HG02588 (cell line): ENCODE measurements around the gene CLEC9A.
"Not testable (repeated sequence)": the region's sequence is repeated elsewhere in the genome, so short reads cannot be mapped to it uniquely, and the experiment has no call there.

Experiments
- ATAC-seq: cut with Tn5 transposase; IDR thresholded peaks from one replicate; pipeline ENCODE4 v1.9.1; 2021; ENCODE audit warnings: mild to moderate bottlenecking, moderate library complexity; ENCODE audit not compliant: unreplicated experiment

Gene CLEC9A

DNA sequence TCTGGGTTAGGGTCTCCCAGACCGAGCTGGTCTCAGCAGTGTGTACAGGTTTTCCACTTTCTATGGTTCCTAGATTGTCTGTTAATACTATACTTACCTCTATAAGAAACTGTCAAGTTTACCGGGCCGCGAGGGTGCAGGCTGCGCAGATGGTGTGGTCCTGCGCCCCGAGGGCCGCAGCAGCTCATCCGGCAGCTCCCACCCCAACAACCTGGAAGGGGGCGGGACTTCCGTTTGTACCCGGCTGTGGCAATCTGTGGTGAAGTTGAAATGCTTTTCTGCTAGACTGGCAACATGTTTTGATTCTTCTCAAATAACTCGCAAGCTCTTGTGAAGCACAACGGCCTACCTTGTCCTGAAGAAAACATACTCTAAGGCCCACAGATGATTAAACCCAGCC is at the start of gene CLEC9A:
Gene CLEC9A (plus strand): TSS at position 237 of the 400 bp plus-strand sequence. CDS start 22,006 bp downstream, outside the sequence.
- ATAC-seq, result no peak

DNA sequence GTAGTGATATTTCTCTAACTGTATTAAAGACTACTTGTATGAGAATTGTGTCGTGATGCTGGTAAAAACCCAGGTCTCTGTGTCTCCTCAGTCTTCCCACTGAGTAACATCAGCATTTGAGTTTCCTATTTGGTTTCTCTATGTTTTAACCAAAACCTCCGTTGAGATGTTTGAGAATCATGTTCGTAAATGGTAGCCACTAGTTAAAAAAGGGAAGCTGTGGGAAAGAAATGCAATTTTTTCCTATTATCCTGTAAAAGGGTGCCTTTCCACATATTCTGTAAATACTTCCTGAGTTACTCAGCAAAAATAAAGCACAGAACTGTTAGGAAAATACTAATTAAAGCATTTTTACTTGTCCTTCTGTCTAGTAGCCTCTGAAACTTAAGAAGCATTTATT is 38.6 kb upstream of the CLEC9A start:
- no peak for ATAC-seq

DNA sequence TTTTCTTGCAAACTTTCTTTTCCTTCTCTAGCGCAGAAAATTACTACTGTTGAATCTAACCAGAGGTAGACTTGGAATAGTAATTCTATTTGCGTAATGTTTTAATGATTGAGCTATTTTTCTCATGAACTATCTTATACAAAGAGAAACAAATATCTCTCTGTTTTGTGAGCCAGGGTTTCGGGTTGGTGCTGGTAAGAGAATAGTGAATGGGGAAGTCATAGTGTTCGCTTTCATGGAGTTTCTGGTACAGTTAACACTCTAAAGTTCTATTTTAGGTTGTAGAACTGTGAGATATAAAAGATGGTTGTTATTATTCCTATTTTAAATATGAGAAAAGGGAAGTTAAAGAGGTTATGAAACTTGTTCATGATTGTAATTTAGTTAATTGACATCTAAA is 38.2 kb upstream of the CLEC9A start:
- no peak for ATAC-seq

DNA sequence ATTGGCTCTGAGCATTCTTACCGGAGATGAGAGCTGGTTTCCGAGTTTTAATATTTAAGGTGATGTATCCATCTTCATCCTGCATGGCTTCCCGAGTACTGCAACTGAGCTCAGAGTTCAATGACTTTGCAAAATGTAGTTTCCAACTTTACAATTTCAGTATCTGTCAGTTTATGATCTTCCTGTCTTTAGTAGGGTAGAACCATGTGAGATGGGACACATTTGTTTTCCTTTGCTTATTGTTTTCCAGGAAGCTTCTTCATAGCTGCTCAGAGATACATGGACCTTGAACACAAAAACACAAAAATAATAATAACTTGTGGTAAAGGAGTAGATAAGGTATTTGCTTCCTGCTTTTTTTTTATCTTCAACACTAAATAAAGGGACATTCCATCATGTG is 31.5 kb upstream of the CLEC9A start, which contains the start of gene CLEC1B:
Gene CLEC1B (minus strand): TSS at position 106 of the 400 bp plus-strand sequence. CDS start 21 bp downstream, at position 85.
- no peak for ATAC-seq

DNA sequence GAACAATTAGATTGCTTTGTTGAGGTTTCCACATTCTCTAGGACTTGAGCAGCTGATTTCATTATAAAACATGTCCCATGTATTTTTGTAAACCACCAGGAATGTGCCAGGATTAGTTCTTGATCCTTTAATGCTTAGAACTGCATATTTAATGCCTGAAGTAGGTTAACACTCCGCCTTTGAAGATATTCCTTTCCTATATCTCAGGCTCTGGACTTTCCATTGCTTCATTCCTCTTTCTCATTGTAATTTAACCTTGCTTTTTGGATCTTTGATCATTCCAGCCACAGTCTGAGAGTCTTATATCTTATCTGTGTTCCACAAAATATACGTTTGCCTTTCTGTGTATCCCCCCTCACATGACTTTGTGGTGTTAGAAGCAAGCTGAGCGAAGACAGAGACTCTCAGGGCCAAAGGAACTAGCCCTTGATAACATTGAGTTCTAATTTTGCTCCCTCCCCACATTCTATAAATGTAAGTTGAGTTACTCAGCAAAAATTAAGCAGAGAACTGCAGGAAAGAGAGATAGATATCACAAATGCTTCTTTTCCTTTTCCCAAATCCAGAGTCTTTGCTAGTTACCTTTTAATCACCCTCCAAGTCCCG is 29.2 kb upstream of the CLEC9A start:
- no peak for ATAC-seq

DNA sequence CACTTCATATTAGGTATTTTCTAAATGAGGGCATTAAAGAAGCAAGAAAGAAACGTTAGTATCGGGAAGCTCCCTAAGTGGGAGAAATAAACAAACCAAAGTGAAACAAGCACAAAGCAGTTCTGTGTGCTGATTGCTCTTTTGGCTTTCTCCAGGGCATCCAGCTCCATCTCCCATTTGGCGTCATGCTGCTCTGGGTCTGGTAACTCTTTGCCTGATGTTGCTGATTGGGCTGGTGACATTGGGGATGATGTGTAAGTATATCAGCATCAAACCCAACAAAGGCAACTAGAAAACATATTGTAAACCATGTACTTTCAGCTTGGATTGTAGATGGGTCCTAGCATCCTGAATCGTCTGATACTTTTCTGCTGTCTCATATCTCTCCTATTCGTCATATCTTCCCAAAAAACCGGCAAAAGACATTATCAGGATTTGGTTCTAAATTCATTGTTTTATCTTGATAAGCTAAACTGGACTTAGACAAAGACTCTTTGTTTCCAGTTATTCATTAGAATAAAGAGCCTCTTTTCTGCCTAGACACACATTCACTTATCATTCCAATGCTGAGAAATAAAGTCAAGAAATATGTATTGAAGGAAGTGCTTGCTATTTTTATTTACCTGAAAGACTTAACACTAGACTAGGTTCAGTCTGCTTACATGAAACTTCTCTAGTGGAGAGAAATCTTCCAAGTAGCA is 17.7 kb upstream of the CLEC9A start:
- no peak for ATAC-seq

DNA sequence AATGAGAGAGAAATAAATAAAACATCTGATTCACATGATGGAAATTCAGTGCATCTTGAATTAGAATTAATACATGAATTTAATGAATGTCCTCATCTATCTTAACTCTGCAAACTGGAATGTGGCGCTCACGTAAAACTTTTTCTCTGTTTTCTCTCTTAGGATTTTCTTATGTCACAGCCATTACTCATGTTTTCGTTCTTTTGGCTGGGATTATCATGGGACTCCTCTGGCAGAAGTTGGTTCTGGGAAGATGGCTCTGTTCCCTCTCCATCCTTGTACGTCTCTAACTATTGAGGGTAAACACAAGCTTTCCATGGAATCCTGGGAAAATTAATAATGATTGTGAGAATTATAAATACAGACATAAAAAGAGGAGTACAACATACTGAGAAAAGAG is 15.0 kb upstream of the CLEC9A start:
- no peak for ATAC-seq

DNA sequence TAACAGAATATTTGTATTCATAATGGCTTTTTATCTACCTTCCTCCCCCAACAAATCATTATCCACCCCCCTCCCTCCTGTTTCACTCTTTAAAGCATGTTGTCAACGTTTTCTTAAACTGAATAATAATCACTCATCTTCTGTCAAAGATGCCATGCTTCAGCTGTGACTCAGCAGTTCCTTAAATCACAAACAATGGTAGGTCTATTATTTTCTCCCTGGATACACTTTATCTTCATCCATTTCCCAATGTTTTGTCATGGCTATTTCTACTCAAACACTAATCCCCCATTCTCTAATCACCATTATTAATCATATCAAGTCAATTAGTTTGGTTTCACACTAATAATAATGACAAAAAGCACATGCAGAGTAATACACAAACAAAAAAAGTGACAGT is 13.6 kb upstream of the CLEC9A start:
- no peak for ATAC-seq

DNA sequence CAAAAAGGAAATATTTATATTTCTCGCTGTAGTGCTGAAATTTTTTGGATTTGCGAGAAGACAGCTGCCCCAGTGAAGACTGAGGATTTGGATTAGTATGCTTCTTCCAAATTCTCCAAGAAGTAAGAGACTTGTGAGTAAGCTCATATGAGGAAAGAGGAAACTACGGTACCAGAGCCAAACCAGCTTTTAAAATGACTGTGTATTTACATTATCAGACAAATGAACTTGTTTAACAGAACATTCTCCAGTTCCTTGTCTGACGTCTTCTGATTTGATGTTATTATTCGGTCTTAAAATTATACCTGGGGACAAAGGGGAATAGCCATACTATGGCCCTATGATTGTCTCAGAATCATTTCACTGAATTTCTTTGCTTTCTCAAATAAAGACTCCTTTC is 12.1 kb upstream of the CLEC9A start:
- ATAC-seq, result no peak

DNA sequence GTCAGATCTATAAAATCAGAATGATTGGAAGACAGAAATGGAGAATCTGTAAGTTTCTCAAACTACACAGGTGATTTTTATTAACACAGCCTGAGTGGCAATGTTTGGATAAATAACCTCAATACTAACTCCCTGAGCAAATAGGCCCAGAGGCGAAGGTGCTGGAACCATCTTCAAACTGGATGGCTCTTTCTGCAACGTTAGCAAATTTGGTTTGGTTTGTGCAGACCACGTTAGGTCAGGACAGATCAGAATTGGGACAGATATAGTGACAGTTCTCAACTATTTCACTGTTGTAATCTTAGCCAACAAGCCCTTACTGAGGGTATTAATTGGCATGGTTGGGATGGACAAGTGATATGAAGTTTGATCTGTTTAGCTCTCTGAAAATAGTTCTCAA is 9.1 kb upstream of the CLEC9A start:
- ATAC-seq, result no peak

DNA sequence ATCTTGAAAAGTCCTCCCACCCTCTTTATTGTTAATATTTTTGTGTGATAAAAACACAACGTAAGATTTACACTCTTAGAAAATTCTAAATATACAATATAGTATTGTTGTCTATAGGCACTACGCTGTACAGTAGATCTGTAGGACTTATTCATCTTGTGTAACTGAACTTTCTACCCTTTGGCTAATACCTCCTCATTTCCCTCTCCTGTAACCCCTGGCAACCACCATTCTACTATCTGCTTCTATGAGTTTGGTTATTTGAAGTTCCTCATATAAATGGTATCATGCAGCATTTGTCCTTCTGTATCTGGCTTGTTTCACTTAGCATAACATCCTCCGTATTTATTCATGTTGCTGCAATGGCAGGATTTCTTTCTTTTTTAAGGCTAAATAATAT is 5.2 kb upstream of the CLEC9A start:
- no peak for ATAC-seq

DNA sequence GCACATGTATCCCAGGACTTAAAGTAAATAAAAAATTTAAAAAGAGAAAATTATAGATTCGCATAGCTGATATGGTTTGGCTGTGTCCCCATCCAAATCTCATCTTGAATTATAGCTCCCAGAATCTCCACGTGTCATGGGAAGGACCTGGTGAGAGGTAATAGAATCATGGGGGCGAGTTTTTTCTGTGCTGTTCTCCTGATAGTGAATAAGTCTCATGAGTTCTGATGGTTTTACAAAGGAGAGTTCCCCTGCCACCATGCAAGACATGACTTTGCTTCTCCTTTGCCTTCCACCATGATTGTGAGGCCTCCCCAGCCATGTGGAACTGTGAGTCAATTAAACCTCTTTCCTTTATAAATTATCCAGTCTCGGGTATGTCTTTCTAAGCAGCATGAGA is 3.8 kb upstream of the CLEC9A start:
- ATAC-seq, result not testable (repeated sequence)

DNA sequence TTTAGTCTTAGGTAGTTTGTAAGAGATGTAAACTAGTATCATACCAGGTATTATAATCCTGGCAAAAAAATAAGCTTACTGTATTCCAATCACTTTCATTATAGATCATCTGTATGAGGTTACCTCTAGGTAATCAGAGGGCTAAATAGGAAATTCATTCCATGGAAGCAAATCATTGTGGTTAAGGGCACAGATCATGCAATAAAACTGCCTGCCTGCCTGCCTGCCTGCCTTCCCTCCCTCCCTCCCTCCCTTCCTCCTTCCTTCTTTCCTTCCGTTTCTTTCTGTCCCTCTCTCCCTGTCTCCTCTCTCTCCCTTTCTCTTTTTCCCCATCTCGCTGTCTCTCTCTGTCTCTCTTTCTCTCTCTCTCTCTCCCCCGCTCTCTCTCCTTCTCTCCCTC is 3.2 kb upstream of the CLEC9A start:
- ATAC-seq, result no peak

DNA sequence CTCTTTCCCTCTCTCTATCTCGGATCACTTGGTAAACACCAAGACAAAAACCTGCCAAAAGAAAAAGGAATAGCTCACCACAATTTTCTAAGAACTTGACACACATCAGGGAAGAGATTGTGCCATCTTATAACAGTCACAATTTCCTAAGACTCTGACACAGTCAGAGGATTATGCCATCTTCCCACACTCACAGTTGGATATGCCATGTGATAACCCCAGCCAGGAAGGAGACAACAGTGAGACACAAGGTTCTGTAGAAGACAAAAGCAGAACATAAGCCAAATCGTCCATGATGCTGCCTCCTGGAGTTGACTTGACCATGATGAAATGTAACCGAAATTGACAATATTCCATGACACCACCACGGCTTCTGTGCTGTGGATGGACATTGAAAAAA is 2.8 kb upstream of the CLEC9A start:
- ATAC-seq, result no peak

DNA sequence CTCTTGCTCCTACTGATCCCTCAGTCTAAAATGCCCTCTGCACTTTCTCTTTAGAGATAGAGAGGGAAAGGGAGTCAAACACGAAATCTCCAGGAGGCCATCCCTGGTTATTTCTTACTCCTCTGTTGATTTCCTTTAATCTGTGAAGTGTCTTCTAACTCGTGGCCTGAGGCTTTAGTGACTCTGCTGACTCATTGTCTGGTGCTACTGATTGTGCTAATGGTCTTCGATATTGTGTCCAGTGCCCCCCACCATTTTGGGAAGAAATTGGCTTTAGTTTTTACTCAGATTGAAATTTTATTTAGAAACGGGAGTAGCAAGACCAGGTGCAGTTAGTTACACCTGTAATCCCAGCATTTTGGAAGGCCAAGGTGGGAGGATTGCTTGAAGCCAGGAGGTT is 839 bp downstream of the CLEC9A start:
- no peak for ATAC-seq

DNA sequence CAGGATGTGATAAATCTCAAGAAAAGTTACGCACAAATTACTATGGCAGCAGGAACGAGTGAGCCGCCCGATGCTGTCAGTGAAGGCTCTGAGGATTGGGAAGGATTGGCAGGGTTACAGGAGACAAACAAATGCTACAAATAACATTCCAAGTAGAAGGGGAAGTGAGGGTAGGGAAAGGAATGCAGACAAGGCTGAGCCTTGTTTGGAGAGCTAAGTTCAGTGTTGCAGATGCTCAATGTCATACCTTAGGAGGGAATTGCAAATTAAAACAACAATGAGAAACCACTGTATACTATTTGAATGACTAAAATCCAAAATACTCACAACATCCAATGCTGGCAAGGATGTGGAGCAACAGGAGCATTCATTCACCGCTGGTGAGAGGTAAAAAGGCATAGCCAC is 1.3 kb downstream of the CLEC9A start:
- ATAC-seq, result no peak

DNA sequence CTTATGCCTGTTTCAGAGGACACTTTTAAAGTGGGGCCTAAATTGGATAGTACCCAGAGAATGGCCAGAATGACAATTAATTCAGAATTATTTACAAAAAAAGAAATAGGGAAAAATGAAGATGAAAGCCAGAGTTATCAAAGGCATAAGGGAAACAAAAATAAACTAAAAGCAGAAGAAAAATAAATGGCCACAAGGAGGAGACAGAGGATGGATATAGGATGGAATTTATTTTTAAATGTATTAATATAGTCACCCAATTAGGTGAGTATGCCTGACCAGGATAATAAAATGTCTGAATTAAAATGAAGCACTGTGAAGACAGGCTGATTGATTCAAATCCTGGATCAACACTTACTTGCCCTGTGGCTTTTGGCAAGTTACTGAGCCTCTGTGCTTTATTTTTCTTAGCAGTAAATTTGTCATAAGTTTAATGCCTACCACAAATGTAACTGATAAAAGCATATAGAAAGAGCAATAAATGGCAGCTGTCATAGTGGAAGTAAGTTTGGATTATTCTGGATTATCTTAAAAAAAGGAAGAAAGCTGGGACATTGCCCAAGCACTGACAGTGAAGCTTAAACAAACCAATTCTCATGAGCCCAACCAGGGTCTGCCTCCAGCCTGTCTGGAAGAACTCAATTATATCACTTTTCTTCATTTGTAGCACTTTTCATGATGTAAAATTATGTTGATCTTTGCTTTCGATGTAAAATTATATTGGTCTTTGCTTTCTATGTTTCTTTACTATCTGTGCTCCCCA is 3.5 kb downstream of the CLEC9A start:
- no peak for ATAC-seq

DNA sequence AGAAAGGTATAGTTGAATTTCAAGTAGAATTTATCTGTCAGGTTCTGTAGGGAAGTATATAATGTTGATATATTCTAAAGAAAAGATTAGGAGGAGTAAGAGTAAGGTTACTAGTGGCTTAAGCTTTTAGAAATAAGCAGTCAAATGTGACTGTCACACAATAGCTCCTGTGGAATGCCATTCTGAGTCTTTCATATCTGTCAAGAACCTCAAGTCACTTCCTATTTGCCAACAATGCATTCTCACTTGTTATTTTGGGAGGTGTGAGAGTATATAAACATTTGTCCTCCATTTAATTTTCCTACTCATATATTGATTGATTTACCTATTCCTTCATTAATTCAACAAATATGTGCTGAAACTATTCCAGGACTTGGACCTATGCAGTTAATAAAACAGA is 11.7 kb downstream of the CLEC9A start:
- no peak for ATAC-seq

DNA sequence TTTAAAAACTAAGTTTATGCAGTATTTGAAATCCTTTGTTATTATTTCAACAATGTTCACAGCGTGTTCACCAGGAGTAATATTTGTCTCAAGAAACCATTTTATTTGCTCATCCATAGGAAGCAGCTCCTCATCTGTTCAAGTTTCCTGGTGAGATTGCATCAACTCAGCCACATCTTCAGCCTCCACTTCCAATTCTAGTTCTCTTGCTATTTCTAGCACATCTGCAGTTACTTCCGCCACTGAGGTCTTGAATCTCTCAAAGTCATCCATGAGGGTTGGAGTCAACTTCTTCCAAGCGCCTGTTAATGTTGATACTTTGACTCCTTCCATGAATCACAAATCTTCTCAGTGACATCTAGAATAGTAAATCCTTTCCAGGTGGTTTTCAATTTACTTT is 18.0 kb downstream of the CLEC9A start:
- ATAC-seq, result no peak

DNA sequence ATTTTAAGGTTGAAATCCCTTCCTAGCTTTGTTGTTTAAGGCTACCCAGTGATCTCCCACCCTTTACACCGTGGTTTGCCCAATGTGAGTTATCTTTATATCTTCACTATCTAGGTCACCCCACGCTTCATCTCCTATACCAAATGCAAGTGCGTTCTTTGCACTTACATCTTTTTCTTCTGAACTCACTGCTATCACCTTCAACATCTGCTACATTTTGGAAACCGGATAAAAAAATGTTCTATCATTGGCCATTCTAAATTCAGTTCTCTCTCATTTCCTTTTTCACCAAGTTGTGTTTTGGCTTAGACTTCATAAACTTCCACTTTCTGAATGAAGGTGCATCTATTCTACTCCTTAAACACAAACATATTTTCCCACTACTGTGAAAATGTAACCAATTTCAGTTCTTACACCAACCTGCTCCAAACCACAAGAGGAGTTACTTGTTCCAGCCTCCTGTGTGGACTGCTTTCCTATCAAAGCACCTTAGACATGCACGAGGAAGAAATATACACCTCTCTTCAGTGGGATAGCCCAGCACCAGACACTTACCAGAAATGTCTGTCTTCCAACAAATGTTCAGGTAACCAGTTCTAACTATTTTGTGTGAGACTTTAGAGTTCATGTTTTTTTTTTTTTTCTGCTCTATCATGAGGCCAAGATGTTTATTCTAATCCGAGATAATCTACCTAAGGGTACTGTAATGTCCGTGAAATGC is 21.9 kb downstream of the CLEC9A start:
- ATAC-seq, result no peak

DNA sequence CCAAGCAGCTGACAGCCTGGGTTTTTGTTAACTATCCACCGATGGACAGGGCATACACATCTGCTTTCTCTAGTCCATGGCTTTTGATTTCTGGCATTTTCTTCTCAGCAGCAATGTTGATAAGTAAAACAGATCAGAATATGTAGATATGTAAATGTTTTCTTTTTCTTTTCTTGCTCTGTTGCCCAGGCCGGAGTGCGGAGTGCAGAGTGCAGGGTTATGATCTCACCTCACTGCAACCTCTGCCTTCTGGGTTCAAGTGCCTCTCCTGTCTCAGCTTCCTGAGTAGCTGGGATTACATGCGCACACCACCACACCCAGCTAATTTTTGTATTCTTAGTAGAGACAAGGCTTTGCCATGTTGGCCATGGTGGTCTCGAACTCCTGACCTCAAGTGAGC is 27.9 kb downstream of the CLEC9A start:
- ATAC-seq, result no peak
